Esophagus squamous epithelium (tissue), 5 donors: ENCODE measurements around the gene KLF13. TPM values are rescaled to one million over a fixed set of nuclear protein-coding genes. Genes with fewer than 3 reads are reported as not detected.

Experiments used
- DNase-seq: peaks from one replicate; lab custom pipeline; 2025; lab: John Stamatoyannopoulos, UW
- H3K27ac ChIP-seq, 4 donors: fragments of 200-600 bp; sonication (generic); one replicate each; pipeline ENCODE4 v1.5.1; 2016 to 2019; ENCODE audit warnings: mild to moderate bottlenecking in 1 of 4
- H3K27me3 ChIP-seq, 4 donors: fragments of 200-600 bp; sonication (generic); 1 replicate in 3 of 4; 2 replicates in 1 of 4; pipeline versions ENCODE4 v1.5.1 to v1.6.0; 2017 to 2021; ENCODE audit warnings: antibody characterized with exemption in 1 of 4
- H3K36me3 ChIP-seq, 3 donors: fragments of 200-600 bp; sonication (generic); one replicate each; pipeline ENCODE4 v1.5.1; 2016 to 2019
- H3K4me1 ChIP-seq, 3 donors: fragments of 200-600 bp; sonication (generic); one replicate each; pipeline ENCODE4 v1.5.1; 2017 to 2019
- H3K4me3 ChIP-seq, 4 donors: fragments of 200-600 bp; sonication (generic); 1 replicate in 3 of 4; 2 replicates in 1 of 4; pipeline ENCODE4 v1.5.1; 2016 to 2019; ENCODE audit warnings: mild to moderate bottlenecking in 2 of 4, moderate library complexity in 1 of 4
- H3K9me3 ChIP-seq, 3 donors: fragments of 200-600 bp; sonication (generic); one replicate each; pipeline ENCODE4 v1.5.1; 2016 to 2019
- CTCF ChIP-seq, 6 experiments: fragments of 450-650 bp in 4 of 6; fragments of 200-600 bp in 2 of 6; sonication (generic) in 2 of 6; IDR thresholded peaks; one replicate each; pipeline ENCODE4 v1.5.1; 2016 to 2019; ENCODE audit warnings: antibody characterized with exemption in 6 of 6, mild to moderate bottlenecking in 4 of 6, moderate library complexity in 4 of 6
- POLR2A ChIP-seq, 4 donors: fragments of 450-650 bp; IDR thresholded peaks; one replicate each; pipeline ENCODE4 v1.6.1; 2017; ENCODE audit warnings: antibody characterized with exemption in 4 of 4, mild to moderate bottlenecking in 4 of 4, moderate library complexity in 3 of 4
- WGBS, 2 donors: methylation state at CpG; one replicate each; pipeline ENCODE4 v1.1.5; 2018; 5-methylcytosine and 5-hydroxymethylcytosine counted together
- intact Hi-C: fragments of 100-400 bp; cut with DNase I; formaldehyde crosslinking; loops from one replicate; pipeline ENCODE4 v1.15.0; 2022
- total RNA-seq, 4 donors: library from RNA; depleted of rRNA; stranded (reverse); fragments of >200 nt; gene quantifications; one replicate each; pipeline ENCODE4 v1.1.0, GENCODE V29; 2016
- donor health status: DM: yes; HTN: yes; CAD: no.

Gene KLF13
- total RNA-seq, 4 donors from 2014 or later = 16.4 to 54.6 (median 41.8) TPM

GRCh38 chr15:31358957-31359701 lies 32.5 kb downstream of the KLF13 start:
- TF ChIP-seq POLR2A (IDR thresholded peaks at IDR 0.05) = no peak
- Histone ChIP-seq H3K27me3 (no peaks in the 10 kb centered on the region), H3K9me3 (no peaks in the 10 kb centered on the region), H3K4me3 (no peak overlapping the region), H3K36me3 (peaks cover 0 to 26% (median 0%) of the 10 kb centered on the region in 3 donors), H3K4me1 (peaks cover 36 to 100% (median 93%) of the 10 kb centered on the region in 3 donors), H3K27ac (peak overlapping the region; percentile 8 to 94 (median 50))
- intact Hi-C loops = no loop called here
- no peak for DNase-seq
- WGBS, 2 donors = 76 to 87% methylated on average over 6 to 8 of the region's 8 CpGs

GRCh38 chr15:31359702-31360111 lies 33.1 kb downstream of the KLF13 start:
- Histone ChIP-seq H3K27me3 (no peaks in the 10 kb centered on the region), H3K4me3 (no peak overlapping the region), H3K27ac (peak overlapping the region; percentile 87 to 94 (median 90)), H3K4me1 (peaks cover 41 to 100% (median 93%) of the 10 kb centered on the region in 3 donors), H3K9me3 (no peaks in the 10 kb centered on the region), H3K36me3 (peaks cover 0 to 21% (median 0%) of the 10 kb centered on the region in 3 donors)
- 39 to 56% methylated on average over 3 to 6 of the region's 7 CpGs for WGBS, 2 donors
- DNase-seq = no peak
- intact Hi-C loops = loop anchor here (10.0 kb wide), 1 partner anchor 125 kb away; no protein-coding TSS in a partner anchor
- TF ChIP-seq CTCF (IDR thresholded peaks at IDR 0.05) = no peak
- TF ChIP-seq POLR2A (IDR thresholded peaks at IDR 0.05) = no peak

GRCh38 chr15:31360158-31360561 lies 33.5 kb downstream of the KLF13 start:
- 69% methylated on average over 5 of the region's 8 CpGs; no CpG with 5 or more reads in 1 of the 2 donors for WGBS, 2 donors

GRCh38 chr15:31360843-31361763 lies 34.5 kb downstream of the KLF13 start:
- peaks cover 55 to 100% (median 96%) of the 10 kb centered on the region in 3 donors for H3K4me1 ChIP-seq
- H3K4me3 ChIP-seq = peak overlapping the region in 2 of 4 donors; percentile 5 to 48
- no peaks in the 10 kb centered on the region for H3K9me3 ChIP-seq
- H3K27me3 ChIP-seq = no peaks in the 10 kb centered on the region
- peak overlapping the region; percentile 87 to 94 (median 90) for H3K27ac ChIP-seq
- WGBS, 2 donors = 16 to 20% methylated on average over 2 to 8 of the region's 17 CpGs
- H3K36me3 ChIP-seq = peaks cover 0 to 8% (median 0%) of the 10 kb centered on the region in 3 donors
- intact Hi-C loops = loop anchor here (10.0 kb wide), 1 partner anchor 124 kb away; no protein-coding TSS in a partner anchor
- no peak for TF ChIP-seq CTCF (IDR thresholded peaks at IDR 0.05)
- peak in 2 of 4 donors; percentile 24 to 40 for TF ChIP-seq POLR2A (IDR thresholded peaks at IDR 0.05)
- peak; percentile 41 for DNase-seq

More at GRCh38 chr15:31360158-31360561, 33.5 kb downstream of the KLF13 start:
- DNase-seq = no peak
- H3K36me3 ChIP-seq = peaks cover 0 to 16% (median 0%) of the 10 kb centered on the region in 3 donors
- no peaks in the 10 kb centered on the region for H3K9me3 ChIP-seq
- H3K27ac ChIP-seq = peak overlapping the region; percentile 87 to 94 (median 90)
- intact Hi-C loops = loop anchor here (10.0 kb wide), 1 partner anchor 125 kb away; no protein-coding TSS in a partner anchor
- no peak for TF ChIP-seq POLR2A (IDR thresholded peaks at IDR 0.05)
- no peak for TF ChIP-seq CTCF (IDR thresholded peaks at IDR 0.05)
- H3K27me3 ChIP-seq = no peaks in the 10 kb centered on the region
- H3K4me1 ChIP-seq = peaks cover 45 to 100% (median 95%) of the 10 kb centered on the region in 3 donors
- no peak overlapping the region for H3K4me3 ChIP-seq
